ELF-1 (cell line): ENCODE data around the gene AP3S2.
"Not testable (repeated sequence)": the region's sequence is repeated elsewhere in the genome, so short reads cannot be mapped to it uniquely, and the experiment has no call there.

Experiments
- DNase-seq: peaks from one replicate; pipeline ENCODE4 v3.0.0-alpha.2; 2016; ENCODE audit warnings: low read depth, low spot score

AP3S2 gene

DNA sequence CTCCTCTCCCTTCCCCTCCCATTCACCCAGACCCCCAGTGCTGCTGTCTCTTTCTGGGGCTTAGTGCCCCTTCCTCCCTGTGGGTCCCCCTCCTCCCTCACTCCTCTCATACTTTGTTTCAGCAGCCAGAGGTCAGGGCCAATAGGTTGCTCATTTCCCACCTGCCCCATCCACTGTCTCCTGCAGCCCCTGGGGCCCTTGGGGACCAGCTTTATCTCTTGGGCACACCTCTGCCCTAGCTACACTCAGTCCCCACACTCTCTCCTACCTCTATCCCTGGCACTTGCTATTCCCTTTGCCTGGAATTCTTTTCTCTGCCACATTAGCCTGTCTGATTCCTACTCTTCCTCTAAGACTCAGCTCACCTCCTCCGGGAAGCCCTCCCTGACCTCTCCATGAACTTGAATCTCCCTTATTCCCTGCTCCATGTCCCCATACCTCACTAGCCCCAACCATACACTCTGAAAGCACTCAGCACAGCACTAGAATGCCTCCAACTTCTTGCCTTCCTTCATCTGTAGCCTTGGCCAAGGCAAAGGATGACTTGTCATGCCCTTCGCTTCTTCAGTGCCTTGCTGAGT, 93.8 kb downstream of the AP3S2 start:
- no peak for DNase-seq

DNA sequence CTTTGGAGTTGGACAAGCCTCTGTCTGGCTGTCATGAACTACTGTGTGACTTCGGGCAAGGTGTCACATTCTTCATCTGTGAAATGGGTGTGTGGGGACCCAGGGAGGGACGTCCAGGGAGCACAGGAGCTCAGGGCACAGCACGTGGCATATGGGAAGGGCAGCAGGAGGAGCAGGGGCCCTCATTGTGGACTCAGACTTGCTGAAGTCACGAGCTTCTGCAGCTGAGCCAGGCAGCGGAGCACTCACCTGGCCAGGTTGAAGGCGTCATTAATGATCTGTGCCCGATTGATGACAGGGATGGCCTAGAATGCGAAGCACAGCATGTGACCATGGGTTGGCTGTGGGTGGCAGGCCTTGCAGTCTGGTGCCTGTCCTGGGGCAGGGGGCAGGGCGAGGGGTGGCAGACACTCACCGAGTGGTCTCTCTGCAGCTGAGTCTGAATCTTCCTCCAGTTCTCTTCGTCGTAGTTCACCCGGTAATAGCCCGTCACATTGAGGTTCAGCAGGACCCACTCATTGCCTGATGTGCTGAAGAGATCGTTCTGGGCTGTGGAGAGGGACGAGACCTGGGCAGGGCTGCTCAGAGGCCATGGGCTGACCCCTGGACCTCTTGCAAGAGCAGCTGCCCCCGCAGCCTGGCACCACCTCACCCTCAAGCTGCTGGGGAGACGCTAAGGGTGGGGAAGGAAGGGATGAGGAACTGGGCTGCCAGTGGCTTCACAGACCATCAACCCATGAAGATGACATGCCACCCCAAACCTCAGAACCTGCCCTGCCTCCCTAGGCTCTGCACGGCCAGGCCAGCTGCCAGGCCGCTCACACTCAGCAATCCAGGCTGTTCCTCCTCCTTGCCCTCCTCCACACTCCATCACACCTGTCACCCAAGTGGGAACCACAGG, 94.5 kb downstream of the AP3S2 start:
- no peak for DNase-seq

DNA sequence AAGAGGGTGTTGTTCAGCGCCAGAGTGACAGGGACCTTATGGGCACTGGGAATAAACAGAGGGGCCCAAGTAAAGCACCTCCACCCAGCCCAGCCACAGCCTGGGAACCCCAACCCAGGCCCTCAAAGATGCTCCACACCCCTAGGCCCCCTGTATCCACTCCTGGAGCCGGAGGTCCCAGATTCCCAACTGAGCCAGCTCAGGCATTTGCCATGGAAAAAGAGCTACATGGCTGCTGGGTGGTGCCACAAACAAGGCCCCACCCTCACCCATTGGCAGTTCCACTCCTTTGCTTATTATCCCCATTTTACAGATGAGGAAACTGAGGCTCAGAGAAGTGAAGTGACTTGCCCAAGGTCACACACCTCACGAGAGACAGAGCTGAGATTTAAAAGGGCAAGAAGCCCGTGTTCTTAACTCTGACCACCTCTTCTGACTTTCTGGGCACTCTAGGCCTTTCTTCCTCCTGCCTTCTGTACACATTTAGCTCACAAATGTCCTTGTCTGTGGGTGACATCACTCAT, 96.1 kb downstream of the AP3S2 start:
- DNase-seq = no peak

DNA sequence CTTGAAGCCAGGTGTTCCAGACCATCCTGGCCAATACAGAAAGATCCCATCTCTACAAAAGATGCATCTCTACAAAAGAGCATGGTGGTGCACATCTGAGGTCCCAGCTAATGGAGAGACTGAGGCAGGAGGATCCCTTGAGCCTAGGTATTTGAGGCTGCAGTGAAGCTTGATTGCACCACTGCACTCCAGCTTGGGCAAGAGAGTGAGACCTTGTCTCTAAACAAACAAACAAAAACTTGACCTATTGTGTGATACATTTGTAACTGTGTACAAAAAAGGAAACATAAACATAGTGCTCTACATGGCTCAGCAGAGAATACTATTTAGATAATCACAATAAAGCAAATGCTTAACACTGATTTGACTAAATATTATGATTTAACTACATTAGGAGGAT, 97.8 kb downstream of the AP3S2 start:
- no peak for DNase-seq

DNA sequence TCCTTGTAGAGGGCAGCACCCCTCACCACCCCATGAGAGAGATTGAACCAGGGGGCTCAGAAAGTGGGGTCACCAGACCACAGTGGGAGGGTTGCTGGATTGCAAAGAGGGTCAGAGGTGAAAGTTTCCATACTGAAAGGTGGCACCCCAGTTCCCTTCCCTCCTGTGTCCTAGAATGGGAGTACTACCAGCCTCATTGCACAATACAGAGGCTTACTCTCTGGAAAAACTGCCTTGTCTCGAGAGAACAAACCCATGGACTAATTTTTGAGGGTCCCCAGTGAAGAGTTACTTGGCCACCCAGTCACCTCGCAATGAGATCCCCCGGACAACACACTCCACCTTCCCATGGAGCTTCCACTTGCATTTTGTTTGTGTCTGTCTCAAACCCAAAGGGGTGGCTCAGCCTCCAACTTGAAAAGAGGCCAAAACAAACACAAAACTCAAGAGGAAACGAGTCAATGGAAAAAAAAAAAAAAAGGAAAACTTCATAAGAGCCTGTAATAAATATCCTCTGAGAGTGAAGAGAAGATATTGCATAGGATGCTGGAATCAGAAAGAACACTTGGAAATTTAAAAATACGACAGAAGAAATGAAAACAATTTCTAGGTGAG, 99.1 kb downstream of the AP3S2 start:
- DNase-seq = no peak

DNA sequence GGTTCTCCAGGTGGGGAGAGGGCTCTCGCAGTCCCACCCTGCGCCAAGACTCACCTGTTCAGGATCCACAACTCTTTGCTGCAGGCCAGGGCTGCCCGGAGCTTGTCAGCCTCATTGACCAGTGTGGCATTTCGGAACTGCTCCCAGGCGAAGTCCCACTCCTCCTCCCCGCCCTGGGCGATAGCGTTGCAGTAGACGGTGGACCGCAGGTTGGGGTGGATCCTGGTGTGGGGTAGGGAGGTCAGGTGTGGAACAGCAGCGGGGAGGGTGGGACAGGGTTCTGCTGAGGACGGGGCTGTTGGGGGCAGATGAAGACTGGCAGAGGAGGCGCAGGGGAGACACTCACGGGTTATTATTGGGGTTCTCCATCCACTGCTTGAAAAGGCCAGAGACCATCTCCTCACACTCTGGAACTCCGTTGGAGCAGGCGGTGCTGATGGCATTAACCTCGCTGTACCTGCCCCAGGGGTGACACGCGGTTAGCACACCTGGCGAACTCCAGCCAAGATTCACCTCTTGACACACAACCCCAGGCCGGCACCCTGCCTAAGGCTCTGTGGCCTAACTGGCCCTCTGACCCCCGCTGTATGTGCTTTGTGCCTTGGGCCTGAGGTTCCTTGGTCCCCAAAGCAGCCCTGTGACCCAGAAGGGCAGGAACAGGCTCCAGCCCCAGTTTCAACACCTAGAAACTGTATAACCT, 101.5 kb downstream of the AP3S2 start:
- no peak for DNase-seq

DNA sequence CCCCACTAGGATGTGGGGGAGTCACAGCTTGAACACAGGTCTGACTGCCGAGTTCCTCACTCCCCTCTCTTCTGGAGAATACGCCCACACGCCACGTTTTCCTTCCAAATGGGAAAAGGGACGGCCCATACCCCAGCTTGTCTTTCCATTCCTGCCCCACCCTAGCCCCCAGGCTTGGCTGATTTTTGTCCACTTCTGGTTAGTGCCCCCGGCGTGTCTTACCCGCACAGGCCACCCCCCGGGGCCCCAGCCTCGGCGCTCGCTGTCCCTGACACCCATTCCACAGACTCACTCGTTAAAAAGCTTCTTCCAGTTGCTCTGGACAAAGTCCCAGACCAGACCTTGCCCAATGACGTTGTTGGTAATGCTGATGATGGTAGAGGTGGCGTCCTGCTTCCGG, 103.1 kb downstream of the AP3S2 start:
- no peak for DNase-seq

DNA sequence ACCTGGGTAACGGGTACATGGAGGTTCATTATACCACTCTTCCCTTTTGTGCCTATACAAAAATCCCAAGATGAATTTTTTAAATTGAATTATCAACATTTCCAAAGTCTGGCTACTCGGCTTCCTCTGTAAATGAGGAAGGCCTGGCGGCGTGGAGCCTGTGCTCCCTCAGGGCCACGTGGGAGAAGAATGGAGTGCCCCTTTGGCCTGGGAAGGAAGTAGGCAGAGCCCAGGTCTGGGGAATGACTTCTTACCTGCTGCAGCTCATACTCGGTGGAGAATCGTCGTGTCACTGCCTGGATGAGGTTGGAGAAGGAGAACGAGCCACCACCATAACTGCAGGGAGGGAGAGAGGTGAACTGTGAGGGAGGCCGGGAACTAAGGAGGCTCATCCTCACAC, 103.6 kb downstream of the AP3S2 start:
- DNase-seq = no peak

DNA sequence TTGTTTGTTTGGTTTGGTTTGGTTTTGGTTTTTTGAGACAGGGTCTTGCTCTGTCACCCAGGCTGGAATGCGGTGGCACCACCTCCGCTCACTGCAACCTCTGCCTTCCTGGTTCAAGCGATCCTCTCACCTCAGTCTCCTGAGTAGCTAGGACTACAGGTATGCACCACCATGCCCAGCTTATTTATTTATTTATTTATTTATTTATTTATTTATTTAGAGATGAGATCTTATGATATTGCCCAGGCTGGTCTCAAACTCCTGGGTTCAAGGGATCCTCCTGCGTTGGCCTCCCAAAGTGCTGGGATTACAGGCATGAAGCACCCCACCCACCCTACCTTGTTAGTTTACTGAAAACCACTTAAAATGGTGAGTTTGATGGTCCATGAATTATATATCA, 105.2 kb downstream of the AP3S2 start:
- DNase-seq = not testable (repeated sequence)

DNA sequence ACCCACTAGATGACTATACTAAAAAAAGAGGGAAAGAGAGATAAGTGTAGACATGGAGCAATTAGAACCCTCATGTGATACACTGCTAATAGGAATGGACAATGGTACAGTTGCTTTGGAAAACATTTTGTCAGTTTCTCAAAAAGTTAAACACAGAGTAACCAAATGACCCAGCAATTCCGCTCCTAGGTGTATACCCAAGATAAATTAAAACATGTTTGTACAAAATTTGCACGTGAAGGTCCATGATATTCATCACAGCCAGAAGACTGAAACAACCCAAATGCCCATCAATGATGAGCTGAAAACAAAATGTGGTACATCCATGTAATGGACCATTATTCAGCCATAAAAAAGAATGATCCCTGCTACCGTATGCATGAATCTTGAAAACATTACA, 105.8 kb downstream of the AP3S2 start:
- no peak for DNase-seq

DNA sequence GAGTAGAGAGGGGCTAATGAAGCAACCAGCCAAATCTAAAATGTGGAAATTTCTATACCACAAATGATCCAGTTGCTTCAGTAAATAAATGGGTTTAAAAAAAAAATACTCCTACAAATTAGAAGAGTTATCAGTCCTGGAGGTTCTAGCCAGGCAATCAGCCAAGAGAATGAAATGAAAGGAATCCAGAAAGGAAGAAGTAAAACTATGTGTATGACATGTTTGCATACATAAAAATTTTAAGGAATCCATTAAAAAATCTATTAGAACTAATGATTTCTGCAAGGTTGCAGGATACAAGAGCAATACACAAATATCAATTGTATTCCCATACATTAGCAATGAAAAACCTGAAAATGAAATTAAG, 108.0 kb downstream of the AP3S2 start:
- DNase-seq = no peak

DNA sequence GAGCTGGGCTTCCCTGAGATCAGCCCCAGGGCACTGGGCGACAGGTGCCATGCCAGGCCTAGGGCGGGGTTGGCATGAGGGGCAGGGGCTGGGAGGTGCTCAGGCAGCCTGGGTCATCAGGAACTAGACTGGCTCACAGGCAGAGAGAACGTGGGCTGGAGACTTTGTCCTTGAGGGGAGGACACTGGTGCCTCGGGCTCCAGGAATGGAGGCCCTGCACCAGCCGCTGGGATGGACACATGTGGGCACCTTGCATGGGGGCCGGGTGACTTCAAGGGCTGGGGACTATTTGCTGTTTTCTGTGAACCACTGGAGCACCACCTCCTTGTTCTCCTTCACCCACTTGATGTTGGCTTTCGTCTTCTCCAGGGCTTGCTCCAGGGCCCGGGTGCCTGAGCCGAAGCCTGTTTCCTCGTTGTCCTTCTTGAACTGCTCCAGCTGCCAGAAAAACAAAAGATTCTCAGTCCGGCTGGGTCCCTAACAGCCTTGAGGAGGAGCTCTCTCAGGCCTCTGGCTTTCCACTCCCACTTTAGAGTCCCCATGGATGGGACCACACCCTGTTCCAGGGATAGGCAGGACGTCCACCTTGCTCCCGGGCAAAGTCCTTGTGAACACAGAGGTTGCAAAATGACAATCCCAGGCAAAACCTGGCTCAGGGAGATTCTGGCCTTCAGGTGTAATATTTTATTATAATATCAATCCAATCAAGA, 108.6 kb downstream of the AP3S2 start:
- DNase-seq = peak; percentile 89

DNA sequence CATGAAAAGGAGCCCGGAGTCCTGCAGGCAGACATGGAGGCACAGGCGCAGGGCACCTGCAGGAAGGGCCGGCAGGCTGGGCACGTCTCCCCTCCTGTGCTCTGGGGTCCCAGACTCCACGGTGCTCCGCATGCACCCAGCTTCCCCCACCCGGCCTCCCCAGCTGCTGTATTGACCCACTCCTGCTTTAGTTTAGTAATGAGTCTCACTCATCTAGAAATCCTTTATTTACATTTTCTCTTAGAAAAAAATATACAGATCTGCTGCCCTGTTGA, 109.2 kb downstream of the AP3S2 start:
- DNase-seq = no peak

DNA sequence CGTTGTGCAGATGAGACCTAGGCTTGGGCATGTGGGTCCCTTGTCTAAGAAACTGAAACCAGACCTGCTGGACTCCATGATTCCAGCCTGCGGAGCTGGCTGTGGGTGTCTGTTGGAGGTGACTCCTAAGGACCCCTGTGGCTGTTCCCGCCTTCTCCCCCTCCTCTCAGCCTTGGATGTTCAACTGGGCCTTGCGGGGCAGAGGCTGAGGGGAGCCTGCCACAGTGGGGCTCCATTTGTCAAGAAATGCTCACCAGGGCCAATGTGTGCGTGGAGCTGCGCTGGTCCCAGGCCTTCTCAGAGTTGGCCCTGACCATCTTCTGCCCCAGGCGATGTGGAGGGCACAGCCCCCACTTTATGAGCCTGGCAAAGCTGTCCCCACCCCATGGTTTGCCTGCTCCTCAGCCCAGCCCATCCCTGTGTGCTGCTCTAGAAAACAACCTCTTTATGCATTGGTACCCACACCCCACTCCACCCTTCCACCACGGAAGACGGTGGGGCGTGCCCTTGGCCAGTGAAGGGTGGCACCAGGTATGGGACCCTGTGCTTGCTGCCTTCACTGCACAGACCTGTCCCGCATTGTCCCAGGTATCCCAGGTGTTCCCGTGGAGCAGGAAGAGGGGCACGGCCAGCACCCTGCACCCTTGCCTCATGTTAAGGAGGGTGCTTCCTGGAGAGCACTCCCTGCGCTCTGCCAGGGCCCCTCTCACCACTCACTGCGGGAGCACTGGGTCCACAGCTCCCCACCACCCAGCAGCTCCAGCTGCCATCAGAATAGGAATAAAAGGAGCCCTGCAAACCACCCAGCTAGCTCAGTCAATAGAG, 109.7 kb downstream of the AP3S2 start:
- DNase-seq = no peak

DNA sequence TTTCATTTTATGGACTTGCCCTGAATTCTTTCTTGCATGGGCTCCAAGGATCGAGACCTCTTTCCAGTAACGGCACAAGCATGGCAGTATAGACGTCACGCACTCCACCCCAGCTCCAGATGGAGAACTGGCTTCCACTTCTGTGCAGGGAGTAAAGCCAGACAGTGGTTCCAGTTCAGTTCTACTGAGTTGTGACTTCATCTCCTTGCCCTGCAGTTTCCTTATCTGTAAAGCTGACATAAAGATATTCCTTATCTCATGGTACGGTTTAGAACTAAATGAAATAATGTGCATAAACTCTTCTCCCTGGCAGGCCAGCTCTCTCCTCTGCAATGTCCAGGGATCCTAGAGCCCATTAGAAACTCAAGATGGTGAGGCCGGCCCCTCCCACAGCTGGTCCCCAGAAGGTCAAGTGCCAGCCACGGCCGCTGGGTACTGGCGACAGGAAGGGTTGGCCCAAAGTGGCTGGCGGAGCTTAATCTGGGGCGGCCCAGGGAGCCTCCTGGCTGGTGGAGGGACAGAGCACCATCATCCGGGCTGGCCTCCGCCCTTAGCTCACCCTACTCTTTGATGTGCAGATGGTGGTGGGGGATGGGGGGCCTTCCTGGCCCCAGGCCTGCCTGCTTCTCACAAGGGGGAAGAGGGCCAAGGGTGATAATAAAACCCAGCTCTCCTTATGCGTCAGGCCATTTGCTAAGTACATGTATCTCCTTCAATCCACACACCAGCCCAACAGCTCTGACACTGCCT, 110.5 kb downstream of the AP3S2 start:
- peak; percentile 94 for DNase-seq

DNA sequence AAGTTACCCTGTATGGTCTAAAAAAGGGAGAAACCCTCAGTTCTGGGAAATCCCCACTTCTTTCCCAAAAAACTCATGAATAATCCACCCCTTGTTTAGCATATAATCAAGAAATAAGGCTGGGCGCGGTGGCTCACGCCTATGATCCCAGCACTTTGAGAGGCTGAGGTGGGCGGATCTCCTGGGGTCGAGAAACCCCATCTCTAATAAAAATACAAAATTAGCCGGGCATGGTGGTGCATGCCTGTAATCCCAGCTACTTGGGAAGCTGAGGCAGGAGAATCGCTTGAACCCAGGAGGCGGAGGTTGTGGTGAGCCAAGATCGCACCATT, 111.2 kb downstream of the AP3S2 start:
- not testable (repeated sequence) for DNase-seq

DNA sequence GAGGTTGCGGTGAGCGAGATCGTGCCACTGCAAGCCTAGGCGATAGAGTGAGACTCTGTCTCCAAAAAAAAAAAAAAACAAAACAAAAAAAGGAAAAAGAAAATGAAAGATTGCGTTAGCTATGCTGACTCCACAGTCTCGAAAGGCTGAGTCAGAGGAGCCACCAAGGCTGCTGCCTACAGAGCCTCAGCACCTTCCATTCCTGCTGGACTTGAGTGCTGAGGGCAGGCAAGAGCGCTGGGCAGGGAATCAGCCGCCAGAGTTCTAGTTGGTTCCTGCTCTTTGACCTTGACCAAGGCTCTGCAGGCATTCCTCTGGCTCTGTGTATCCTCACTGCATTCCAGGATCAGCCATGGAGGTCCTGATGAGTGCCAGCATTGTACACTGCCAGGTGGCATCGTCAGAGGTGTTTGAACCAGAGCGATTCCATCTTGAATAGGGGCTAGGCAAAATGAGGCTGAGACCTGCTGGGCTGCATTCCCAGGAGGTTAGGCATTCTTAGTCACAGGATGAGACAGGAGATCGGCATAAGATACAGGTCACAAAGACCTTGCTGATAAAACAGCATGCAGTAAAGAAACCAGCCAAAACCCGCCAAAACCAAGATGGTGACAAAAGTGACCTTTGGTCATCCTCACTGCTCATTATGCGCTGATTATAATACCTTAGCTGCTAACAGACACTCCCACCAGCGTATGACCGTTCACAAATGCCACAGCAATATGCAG, 111.7 kb downstream of the AP3S2 start:
- peak; percentile 83 for DNase-seq

DNA sequence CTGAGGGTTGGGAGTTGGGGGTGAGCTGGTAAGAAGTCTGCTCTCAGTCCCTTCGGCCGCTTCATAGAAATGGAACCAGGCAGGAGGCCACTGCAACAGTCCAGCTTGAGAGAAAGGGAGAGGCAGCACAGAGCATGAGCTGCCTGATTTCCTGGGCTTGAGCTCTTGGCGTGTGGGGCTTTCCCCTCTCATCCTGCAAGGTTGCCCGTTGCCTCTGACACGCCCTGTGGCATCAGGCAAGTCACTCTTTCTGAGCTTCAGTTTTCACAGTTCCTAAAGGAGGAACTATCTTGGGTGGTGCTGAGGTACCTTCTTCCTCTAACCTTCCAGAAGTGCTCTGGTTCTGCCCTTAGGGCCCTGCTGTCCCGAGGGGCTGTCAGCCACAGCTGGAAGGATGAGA, 112.7 kb downstream of the AP3S2 start:
- no peak for DNase-seq

DNA sequence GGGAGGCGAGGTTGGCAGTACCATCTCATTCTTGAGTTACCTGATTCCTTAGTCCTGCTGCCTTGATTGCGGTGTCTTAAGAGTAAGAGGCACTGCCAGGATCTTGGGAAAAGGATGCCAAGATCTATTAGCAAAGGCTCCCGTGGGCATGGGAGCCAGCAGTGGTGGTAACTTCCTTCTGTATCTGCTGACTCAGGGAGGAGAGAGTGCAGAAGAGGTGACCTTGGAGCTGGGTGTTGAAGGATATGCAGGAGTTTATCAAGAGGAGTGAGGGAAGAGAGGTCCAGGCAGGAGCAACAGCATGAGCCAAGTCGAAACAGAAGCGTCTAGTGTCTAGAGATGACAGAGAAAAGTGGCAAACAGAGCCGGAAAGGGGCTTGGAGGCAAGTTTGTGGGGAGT, 113.2 kb downstream of the AP3S2 start:
- no peak for DNase-seq
